Measurements from ENCODE around the gene CFAP45. TPM values are rescaled to one million over a fixed set of nuclear protein-coding genes. Genes with fewer than 3 reads are reported as not detected.
A peak's percentile ranks its signal among the peaks of the same experiment; 100 is the strongest.

CFAP45 gene
- total and polyA plus RNA-seq, 2 donors (not counting 1 experiment from before 2014, with no cell fraction given) = 1.3 to 2.4 TPM

GRCh38 chr1:159908031-159908940 lies 8.3 kb upstream of the CFAP45 start:
- POLR2A ChIA-PET = no interaction called here
- CTCF ChIA-PET = interaction anchor here (1.2 to 1.8 kb wide), 3 partner anchors 13 to 109 kb away, joined by 3 to 7 read pairs (median 4); no protein-coding TSS in a partner anchor
- H3K9me3 Mint-ChIP-seq (ENCODE audit: insufficient read depth) = no peaks in the 10 kb centered on the region
- peaks cover 32% of the 10 kb centered on the region for H3K4me1 Mint-ChIP-seq
- H3K27me3 ChIP-seq (replicated peaks in 1 of 4; ENCODE audit: control extremely low read depth in 1 of 4, control insufficient read depth in 3 of 4, insufficient read depth in 4 of 4, low read length in 3 of 4) = no peaks in the 10 kb centered on the region
- peaks cover 4% of the 10 kb centered on the region for H3K79me2 ChIP-seq (ENCODE audit: control insufficient read depth, insufficient read depth, low read length)
- peak overlapping the region; percentile 11 for H3K27ac Mint-ChIP-seq
- H4K20me1 ChIP-seq (ENCODE audit: control insufficient read depth, insufficient read depth, low read length, poor library complexity, severe bottlenecking) = no peaks in the 10 kb centered on the region
- no peaks in the 10 kb centered on the region for H3K27me3 Mint-ChIP-seq
- no peak overlapping the region for H3K27ac ChIP-seq (ENCODE audit: low read length in 2 of 2)
- 93% methylated on average over 6 of the region's 9 CpGs for WGBS (ENCODE audit: insufficient coverage)
- ATAC-seq (ENCODE audit: low read depth) = no peak
- H3K4me1 ChIP-seq (ENCODE audit: control insufficient read depth in 2 of 2, insufficient read depth in 2 of 2, low read length in 2 of 2) = peaks cover 31 to 34% of the 10 kb centered on the region in 2 donors
- no peak for TF ChIP-seq EZH2 (IDR thresholded peaks at IDR 0.05; ENCODE audit: borderline replicate concordance, insufficient read depth, low read depth, low read length, poor library complexity, severe bottlenecking)
- no peak for TF ChIP-seq CTCF (IDR thresholded peaks at IDR 0.05)
- no peak overlapping the region for H3K4me3 Mint-ChIP-seq
- no peaks in the 10 kb centered on the region for H3K36me3 ChIP-seq (replicated peaks in 1 of 2; ENCODE audit: control extremely low read depth in 1 of 2, control insufficient read depth in 1 of 2, extremely low read depth in 1 of 2, insufficient read depth in 2 of 2, low read length in 1 of 2)
- intact Hi-C loops (cut with micrococcal nuclease) = no loop called here
- peak; percentile 17 for DNase-seq
- H3K9me3 ChIP-seq (ENCODE audit: control extremely low read depth in 1 of 3, control insufficient read depth in 2 of 3, insufficient read depth in 1 of 3, low read length in 2 of 3) = no peaks in the 10 kb centered on the region
- no peak overlapping the region for H3K4me3 ChIP-seq (ENCODE audit: control extremely low read depth in 1 of 5, extremely low read depth in 1 of 5, insufficient read depth in 1 of 5, low read depth in 2 of 5, low read length in 4 of 5)
- H3K9ac ChIP-seq (ENCODE audit: low read length) = no peak overlapping the region
- H3K4me2 ChIP-seq (replicated peaks; ENCODE audit: low read depth, low read length, poor library complexity, severe bottlenecking) = no peak overlapping the region
- H2AFZ ChIP-seq (ENCODE audit: insufficient read depth, low read depth, low read length, poor library complexity, severe bottlenecking) = no peak overlapping the region

GRCh38 chr1:159906960-159907359 lies 7.0 kb upstream of the CFAP45 start:
- intact Hi-C loops (cut with micrococcal nuclease) = no loop called here

More at GRCh38 chr1:159906960-159907359, 7.0 kb upstream of the CFAP45 start:
- Mint-ChIP-seq H3K27ac (no peak overlapping the region), H3K9me3 (ENCODE audit: insufficient read depth) (no peaks in the 10 kb centered on the region), H3K4me3 (no peak overlapping the region), H3K27me3 (no peaks in the 10 kb centered on the region), H3K4me1 (peaks cover 22% of the 10 kb centered on the region)
- Histone ChIP-seq H3K9me3 (ENCODE audit: control extremely low read depth in 1 of 3, control insufficient read depth in 2 of 3, insufficient read depth in 1 of 3, low read length in 2 of 3) (no peaks in the 10 kb centered on the region), H3K9ac (ENCODE audit: low read length) (no peak overlapping the region), H3K36me3 (replicated peaks in 1 of 2; ENCODE audit: control extremely low read depth in 1 of 2, control insufficient read depth in 1 of 2, extremely low read depth in 1 of 2, insufficient read depth in 2 of 2, low read length in 1 of 2) (no peaks in the 10 kb centered on the region), H4K20me1 (ENCODE audit: control insufficient read depth, insufficient read depth, low read length, poor library complexity, severe bottlenecking) (no peaks in the 10 kb centered on the region), H3K79me2 (ENCODE audit: control insufficient read depth, insufficient read depth, low read length) (peaks cover 4% of the 10 kb centered on the region), H3K27me3 (replicated peaks in 1 of 4; ENCODE audit: control extremely low read depth in 1 of 4, control insufficient read depth in 3 of 4, insufficient read depth in 4 of 4, low read length in 3 of 4) (no peaks in the 10 kb centered on the region), H3K4me1 (ENCODE audit: control insufficient read depth in 2 of 2, insufficient read depth in 2 of 2, low read length in 2 of 2) (peaks cover 24 to 27% of the 10 kb centered on the region in 2 donors), H3K4me2 (replicated peaks; ENCODE audit: low read depth, low read length, poor library complexity, severe bottlenecking) (no peak overlapping the region), H2AFZ (ENCODE audit: insufficient read depth, low read depth, low read length, poor library complexity, severe bottlenecking) (no peak overlapping the region), H3K27ac (ENCODE audit: low read length in 2 of 2) (no peak overlapping the region), H3K4me3 (ENCODE audit: control extremely low read depth in 1 of 5, extremely low read depth in 1 of 5, insufficient read depth in 1 of 5, low read depth in 2 of 5, low read length in 4 of 5) (no peak overlapping the region)
- WGBS (ENCODE audit: insufficient coverage) = no CpG with 5 or more reads among the region's 1 CpG
- ChIA-PET CTCF (interaction anchor here (0.8 to 5.1 kb wide), 5 partner anchors 11 to 99 kb away, joined by 3 to 19 read pairs (median 3); no protein-coding TSS in a partner anchor), POLR2A (no interaction called here)
- ATAC-seq (ENCODE audit: low read depth) = no peak
- TF ChIP-seq CTCF (IDR thresholded peaks at IDR 0.05) (no peak), EZH2 (IDR thresholded peaks at IDR 0.05; ENCODE audit: borderline replicate concordance, insufficient read depth, low read depth, low read length, poor library complexity, severe bottlenecking) (no peak)
- DNase-seq = no peak
